Measurements from ENCODE around the gene SLC7A1. TPM values are rescaled to one million over a fixed set of nuclear protein-coding genes. Genes with fewer than 3 reads are reported as not detected.

Gene SLC7A1
- total and polyA plus RNA-seq, 2 donors (not counting 1 experiment from before 2014, with no cell fraction given), result 15.4 to 26.6 TPM

DNA sequence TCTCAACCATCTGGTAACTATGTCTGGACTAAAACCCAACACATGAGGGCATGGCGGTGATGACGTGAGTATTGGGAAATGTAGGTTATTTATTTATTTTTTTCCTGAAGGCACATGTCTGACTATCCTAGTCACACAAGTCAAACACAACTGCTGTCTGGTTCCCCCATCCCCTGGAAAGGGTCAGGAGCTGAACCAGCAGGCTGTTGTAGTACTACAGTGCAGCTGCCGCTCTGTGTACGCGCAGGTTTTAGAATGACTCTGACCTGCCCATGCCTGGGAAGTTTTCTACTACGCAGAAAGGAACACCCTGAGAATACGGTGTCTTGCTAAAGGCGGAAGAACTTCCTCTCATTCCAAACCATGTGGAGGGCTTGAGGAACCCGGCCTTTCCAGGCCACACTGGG, 1.2 kb downstream of the SLC7A1 start:
- peak; percentile 78 to 91 for DNase-seq (ENCODE audit: low read depth in 2 of 2)
- no peaks in the 10 kb centered on the region for H3K9me3 ChIP-seq (ENCODE audit: control insufficient read depth, insufficient read depth, low read depth, low read length)
- H3K4me2 ChIP-seq (ENCODE audit: extremely low read depth, insufficient read depth, low read length), result peak overlapping the region; percentile 42
- H3K4me1 ChIP-seq (ENCODE audit: control insufficient read depth, extremely low read depth, insufficient read depth, low read length), result peaks cover 12% of the 10 kb centered on the region
- H3K4me3 ChIP-seq (replicated peaks in 1 of 4; ENCODE audit: control extremely low read depth in 1 of 4, insufficient read depth in 1 of 4, low read depth in 3 of 4, low read length in 4 of 4), result peak overlapping the region; percentile 43 to 91 (median 71)
- TF ChIP-seq, protein P1, sequence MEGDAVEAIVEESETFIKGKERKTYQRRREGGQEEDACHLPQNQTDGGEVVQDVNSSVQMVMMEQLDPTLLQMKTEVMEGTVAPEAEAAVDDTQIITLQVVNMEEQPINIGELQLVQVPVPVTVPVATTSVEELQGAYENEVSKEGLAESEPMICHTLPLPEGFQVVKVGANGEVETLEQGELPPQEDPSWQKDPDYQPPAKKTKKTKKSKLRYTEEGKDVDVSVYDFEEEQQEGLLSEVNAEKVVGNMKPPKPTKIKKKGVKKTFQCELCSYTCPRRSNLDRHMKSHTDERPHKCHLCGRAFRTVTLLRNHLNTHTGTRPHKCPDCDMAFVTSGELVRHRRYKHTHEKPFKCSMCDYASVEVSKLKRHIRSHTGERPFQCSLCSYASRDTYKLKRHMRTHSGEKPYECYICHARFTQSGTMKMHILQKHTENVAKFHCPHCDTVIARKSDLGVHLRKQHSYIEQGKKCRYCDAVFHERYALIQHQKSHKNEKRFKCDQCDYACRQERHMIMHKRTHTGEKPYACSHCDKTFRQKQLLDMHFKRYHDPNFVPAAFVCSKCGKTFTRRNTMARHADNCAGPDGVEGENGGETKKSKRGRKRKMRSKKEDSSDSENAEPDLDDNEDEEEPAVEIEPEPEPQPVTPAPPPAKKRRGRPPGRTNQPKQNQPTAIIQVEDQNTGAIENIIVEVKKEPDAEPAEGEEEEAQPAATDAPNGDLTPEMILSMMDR (conservative IDR thresholded peaks at IDR 0.05 in 1 of 2, IDR thresholded peaks at IDR 0.05 in 1 of 2; ENCODE audit: low read depth in 1 of 2, low read length in 2 of 2), result no peak
- TF ChIP-seq EZH2 (IDR thresholded peaks at IDR 0.05; ENCODE audit: low read length, missing control alignments), result no peak
- peak overlapping the region; percentile 96 for H3K9ac ChIP-seq (ENCODE audit: insufficient read depth, low read length)
- peak overlapping the region; percentile 86 for H3K27ac ChIP-seq (ENCODE audit: insufficient read depth, low read length)
- peaks cover 55% of the 10 kb centered on the region for H3K79me2 ChIP-seq (ENCODE audit: control insufficient read depth, insufficient read depth, low read length)
- no peaks in the 10 kb centered on the region for H3K36me3 ChIP-seq (ENCODE audit: control insufficient read depth, insufficient read depth, low read length)
- H3K27me3 ChIP-seq (ENCODE audit: control insufficient read depth, insufficient read depth, low read length), result no peaks in the 10 kb centered on the region
- no peaks in the 10 kb centered on the region for H4K20me1 ChIP-seq (ENCODE audit: control insufficient read depth, extremely low read depth, insufficient read depth, low read length)
- no peak overlapping the region for H2AFZ ChIP-seq (ENCODE audit: low read length)

DNA sequence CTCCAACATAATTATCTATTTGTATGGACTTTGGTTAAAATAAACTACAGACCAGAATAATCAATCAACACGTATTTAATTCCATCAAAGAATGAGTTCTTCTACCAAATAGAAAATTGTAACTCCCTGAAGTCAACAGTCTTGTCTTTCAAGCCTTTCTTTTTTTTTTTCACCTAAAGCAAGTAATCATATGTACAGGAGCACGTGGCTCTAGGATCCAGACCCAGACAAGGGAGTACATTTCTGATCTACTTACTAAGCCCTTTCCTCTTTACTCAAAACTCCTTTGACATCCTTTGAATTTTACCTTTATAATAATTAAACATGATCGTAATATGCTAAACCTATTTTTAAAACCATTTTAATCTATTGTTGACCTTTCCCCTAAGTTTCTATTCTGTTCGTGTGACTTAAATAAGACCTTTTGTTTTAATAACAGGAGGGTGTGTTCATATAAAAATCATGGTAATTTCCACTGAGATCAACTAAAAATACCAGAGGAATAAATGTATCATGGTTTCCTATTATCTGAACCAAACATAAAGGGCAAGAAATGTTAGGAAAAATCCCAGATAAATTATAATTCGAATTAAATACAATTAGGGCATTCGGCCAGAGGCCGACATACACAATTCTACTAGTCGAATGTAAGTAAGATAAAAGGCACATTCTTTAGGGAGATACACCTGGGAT, 1.7 kb downstream of the SLC7A1 start:
- H3K27me3 ChIP-seq (ENCODE audit: control insufficient read depth, insufficient read depth, low read length), result no peaks in the 10 kb centered on the region
- H3K36me3 ChIP-seq (ENCODE audit: control insufficient read depth, insufficient read depth, low read length), result no peaks in the 10 kb centered on the region
- H3K27ac ChIP-seq (ENCODE audit: insufficient read depth, low read length), result no peak overlapping the region
- H3K9ac ChIP-seq (ENCODE audit: insufficient read depth, low read length), result no peak overlapping the region
- H4K20me1 ChIP-seq (ENCODE audit: control insufficient read depth, extremely low read depth, insufficient read depth, low read length), result no peaks in the 10 kb centered on the region
- no peaks in the 10 kb centered on the region for H3K9me3 ChIP-seq (ENCODE audit: control insufficient read depth, insufficient read depth, low read depth, low read length)
- TF ChIP-seq, protein P1 (conservative IDR thresholded peaks at IDR 0.05 in 1 of 2, IDR thresholded peaks at IDR 0.05 in 1 of 2; ENCODE audit: low read depth in 1 of 2, low read length in 2 of 2), result no peak
- no peak for TF ChIP-seq EZH2 (IDR thresholded peaks at IDR 0.05; ENCODE audit: low read length, missing control alignments)
- H3K4me3 ChIP-seq (replicated peaks in 1 of 4; ENCODE audit: control extremely low read depth in 1 of 4, insufficient read depth in 1 of 4, low read depth in 3 of 4, low read length in 4 of 4), result peak overlapping the region; percentile 43 to 91 (median 71)
- peaks cover 61% of the 10 kb centered on the region for H3K79me2 ChIP-seq (ENCODE audit: control insufficient read depth, insufficient read depth, low read length)
- peaks cover 14% of the 10 kb centered on the region for H3K4me1 ChIP-seq (ENCODE audit: control insufficient read depth, extremely low read depth, insufficient read depth, low read length)
- H2AFZ ChIP-seq (ENCODE audit: low read length), result no peak overlapping the region
- peak overlapping the region; percentile 33 for H3K4me2 ChIP-seq (ENCODE audit: extremely low read depth, insufficient read depth, low read length)
- DNase-seq (ENCODE audit: low read depth in 2 of 2), result no peak

DNA sequence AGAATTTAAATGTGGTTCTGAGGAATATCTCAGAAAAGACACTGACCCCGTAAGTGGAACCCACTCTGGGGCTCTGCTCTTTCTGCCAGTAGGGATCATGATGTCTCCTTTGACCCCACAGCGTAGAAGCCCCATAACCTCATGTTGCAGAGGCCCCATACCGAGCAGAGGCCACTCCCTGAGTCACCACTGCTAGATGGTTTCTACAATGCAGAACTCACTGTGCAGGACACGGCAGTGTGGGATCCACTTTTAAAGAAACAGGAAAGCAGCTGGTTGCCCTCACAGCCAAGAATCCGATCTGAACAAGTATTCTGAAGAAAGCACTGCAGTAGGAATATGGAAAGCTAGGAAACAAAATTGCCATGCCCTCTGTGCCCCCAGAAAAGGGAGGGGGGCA, 4.2 kb downstream of the SLC7A1 start:
- peak overlapping the region; percentile 37 for H3K4me2 ChIP-seq (ENCODE audit: extremely low read depth, insufficient read depth, low read length)
- H2AFZ ChIP-seq (ENCODE audit: low read length), result no peak overlapping the region
- H3K9ac ChIP-seq (ENCODE audit: insufficient read depth, low read length), result no peak overlapping the region
- H3K79me2 ChIP-seq (ENCODE audit: control insufficient read depth, insufficient read depth, low read length), result peaks cover 82% of the 10 kb centered on the region
- no peaks in the 10 kb centered on the region for H3K9me3 ChIP-seq (ENCODE audit: control insufficient read depth, insufficient read depth, low read depth, low read length)
- H4K20me1 ChIP-seq (ENCODE audit: control insufficient read depth, extremely low read depth, insufficient read depth, low read length), result no peaks in the 10 kb centered on the region
- no peaks in the 10 kb centered on the region for H3K36me3 ChIP-seq (ENCODE audit: control insufficient read depth, insufficient read depth, low read length)
- TF ChIP-seq, protein P1 (conservative IDR thresholded peaks at IDR 0.05 in 1 of 2, IDR thresholded peaks at IDR 0.05 in 1 of 2; ENCODE audit: low read depth in 1 of 2, low read length in 2 of 2), result no peak
- no peak for TF ChIP-seq EZH2 (IDR thresholded peaks at IDR 0.05; ENCODE audit: low read length, missing control alignments)
- peaks cover 14% of the 10 kb centered on the region for H3K4me1 ChIP-seq (ENCODE audit: control insufficient read depth, extremely low read depth, insufficient read depth, low read length)
- peak; percentile 54 to 55 for DNase-seq (ENCODE audit: low read depth in 2 of 2)
- H3K4me3 ChIP-seq (replicated peaks in 1 of 4; ENCODE audit: control extremely low read depth in 1 of 4, insufficient read depth in 1 of 4, low read depth in 3 of 4, low read length in 4 of 4), result no peak overlapping the region
- no peaks in the 10 kb centered on the region for H3K27me3 ChIP-seq (ENCODE audit: control insufficient read depth, insufficient read depth, low read length)
- H3K27ac ChIP-seq (ENCODE audit: insufficient read depth, low read length), result no peak overlapping the region

All from fibroblast of lung (primary cell).